HEK293 (cell line): ENCODE measurements around the gene TNFRSF8.

Experiments
- BCL11B ChIP-seq: fragments of 450-650 bp; formaldehyde crosslinking; IDR thresholded peaks from 2 replicates; pipeline ENCODE4 v1.5.1; 2016; ENCODE audit warnings: low read depth, missing biosample characterization, missing genetic modification characterization
- MZF1 ChIP-seq: fragments of 450-650 bp; formaldehyde crosslinking; IDR thresholded peaks from 2 replicates; pipeline ENCODE4 v1.5.1; 2017; ENCODE audit warnings: missing biosample characterization, missing genetic modification characterization, borderline replicate concordance
- PATZ1 ChIP-seq: fragments of 450-650 bp; formaldehyde crosslinking; IDR thresholded peaks from 2 replicates; pipeline ENCODE4 v1.5.1; 2016; ENCODE audit warnings: missing biosample characterization, missing genetic modification characterization
- PRDM4 ChIP-seq: fragments of 450-650 bp; formaldehyde crosslinking; IDR thresholded peaks from 2 replicates; pipeline ENCODE4 v1.5.1; 2017; ENCODE audit warnings: missing biosample characterization, missing genetic modification characterization
- SALL2 ChIP-seq: fragments of 450-650 bp; formaldehyde crosslinking; IDR thresholded peaks from 2 replicates; pipeline ENCODE4 v1.5.0; 2017; ENCODE audit warnings: missing biosample characterization, mild to moderate bottlenecking, missing genetic modification characterization, borderline replicate concordance
- WT1 ChIP-seq: fragments of 450-650 bp; formaldehyde crosslinking; IDR thresholded peaks from 2 replicates; pipeline ENCODE4 v1.5.1; 2016; ENCODE audit warnings: missing biosample characterization, missing genetic modification characterization
- ZBTB1 ChIP-seq: fragments of 450-650 bp; formaldehyde crosslinking; IDR thresholded peaks from 2 replicates; pipeline ENCODE4 v1.5.1; 2016; ENCODE audit warnings: missing biosample characterization, missing genetic modification characterization
- ZBTB10 ChIP-seq: fragments of 450-650 bp; formaldehyde crosslinking; IDR thresholded peaks from 2 replicates; pipeline ENCODE4 v1.5.1; 2016; ENCODE audit warnings: missing biosample characterization, missing genetic modification characterization
- ZBTB26 ChIP-seq: fragments of 450-650 bp; formaldehyde crosslinking; optimal IDR thresholded peaks from 2 replicates; pipeline ENCODE3; 2016; ENCODE audit warnings: missing biosample characterization, mild to moderate bottlenecking, missing genetic modification characterization
- ZBTB6 ChIP-seq: fragments of 450-650 bp; formaldehyde crosslinking; IDR thresholded peaks from 2 replicates; pipeline ENCODE4 v1.5.1; 2017; ENCODE audit warnings: missing biosample characterization, missing genetic modification characterization
- ZFP37 ChIP-seq: fragments of 450-650 bp; formaldehyde crosslinking; IDR thresholded peaks from 2 replicates; pipeline ENCODE4 v1.5.1; 2016; ENCODE audit warnings: missing biosample characterization, missing genetic modification characterization
- ZNF140 ChIP-seq: fragments of 450-650 bp; formaldehyde crosslinking; IDR thresholded peaks from 2 replicates; pipeline ENCODE4 v1.5.1; 2016; ENCODE audit warnings: missing biosample characterization, missing genetic modification characterization
- ZNF19 ChIP-seq: fragments of 450-650 bp; formaldehyde crosslinking; IDR thresholded peaks from 2 replicates; pipeline ENCODE4; 2016; ENCODE audit warnings: missing biosample characterization, missing genetic modification characterization, low read depth
- ZNF26 ChIP-seq: fragments of 450-650 bp; formaldehyde crosslinking; IDR thresholded peaks from 2 replicates; pipeline ENCODE4 v1.5.1; 2016; ENCODE audit warnings: missing biosample characterization, missing genetic modification characterization
- ZNF341 ChIP-seq: fragments of 450-650 bp; formaldehyde crosslinking; IDR thresholded peaks from 2 replicates; pipeline ENCODE4; 2016; ENCODE audit warnings: low read depth, missing biosample characterization, missing genetic modification characterization
- ZNF529 ChIP-seq: fragments of 450-650 bp; formaldehyde crosslinking; IDR thresholded peaks from 2 replicates; pipeline ENCODE4 v1.5.1; 2017; ENCODE audit warnings: missing genetic modification characterization, missing biosample characterization; ENCODE audit not compliant: insufficient replicate concordance
- ZNF544 ChIP-seq: fragments of 450-650 bp; formaldehyde crosslinking; IDR thresholded peaks from 2 replicates; pipeline ENCODE4 v1.5.0; 2017; ENCODE audit warnings: missing biosample characterization, missing genetic modification characterization
- ZNF560 ChIP-seq: fragments of 450-650 bp; formaldehyde crosslinking; IDR thresholded peaks from 2 replicates; pipeline ENCODE4 v1.5.1; 2017; ENCODE audit warnings: missing biosample characterization, missing genetic modification characterization, borderline replicate concordance
- ZNF585B ChIP-seq: fragments of 450-650 bp; formaldehyde crosslinking; IDR thresholded peaks from 2 replicates; pipeline ENCODE4 v1.5.1; 2016; ENCODE audit warnings: missing biosample characterization, missing genetic modification characterization
- ZNF654 ChIP-seq: fragments of 450-650 bp; formaldehyde crosslinking; IDR thresholded peaks from 2 replicates; pipeline ENCODE4 v1.5.1; 2016; ENCODE audit warnings: low read depth, missing biosample characterization, missing genetic modification characterization
- ZNF747 ChIP-seq: fragments of 450-650 bp; formaldehyde crosslinking; IDR thresholded peaks from 2 replicates; pipeline ENCODE4 v1.5.1; 2016; ENCODE audit warnings: missing biosample characterization, missing genetic modification characterization
- ZSCAN5A ChIP-seq: fragments of 450-650 bp; formaldehyde crosslinking; IDR thresholded peaks from 2 replicates; pipeline ENCODE4 v1.5.1; 2016; ENCODE audit warnings: missing biosample characterization, missing genetic modification characterization

The TNFRSF8 gene

GRCh38 chr1:12031039-12031980 lies 31.8 kb upstream of the TNFRSF8 start (continued):
- TF ChIP-seq ZSCAN5A: no peak
- TF ChIP-seq PATZ1 (tag by site-specific recombination): peak; percentile 9; the same call in 1 of the 2 replicates
- no peak for TF ChIP-seq ZNF19 (tag by site-specific recombination)
- TF ChIP-seq ZBTB10 (tag by site-specific recombination): no peak
- TF ChIP-seq ZBTB1 (tag by site-specific recombination): no peak
- TF ChIP-seq BCL11B (tag by site-specific recombination): no peak
- no peak for TF ChIP-seq ZBTB26
- no peak for TF ChIP-seq ZNF529 (tag by site-specific recombination)
- TF ChIP-seq ZNF747 (tag by site-specific recombination): no peak
- peak; percentile 54; the same call in 1 of the 2 replicates for TF ChIP-seq MZF1
- TF ChIP-seq ZNF654: no peak
- TF ChIP-seq ZNF26 (tag by site-specific recombination): no peak
- TF ChIP-seq ZNF560: no peak
- no peak for TF ChIP-seq SALL2 (tag by site-specific recombination)
- TF ChIP-seq ZNF341 (tag by site-specific recombination): no peak
- no peak for TF ChIP-seq ZNF140
- no peak for TF ChIP-seq ZBTB6 (tag by site-specific recombination)
- TF ChIP-seq ZFP37: no peak
- TF ChIP-seq WT1 (tag by site-specific recombination): no peak
- TF ChIP-seq ZNF585B (tag by site-specific recombination): no peak
- TF ChIP-seq PRDM4 (tag by site-specific recombination): no peak
- no peak for TF ChIP-seq ZNF544
